ENCODE measurements around the gene NANS. TPM values are rescaled to one million over a fixed set of nuclear protein-coding genes. Genes with fewer than 3 reads are reported as not detected.
A peak's percentile ranks its signal among the peaks of the same experiment; 100 is the strongest.
"Not testable (repeated sequence)": the region's sequence is repeated elsewhere in the genome, so short reads cannot be mapped to it uniquely, and the experiment has no call there.

The NANS gene
- total RNA-seq, 2 experiments from 2014 or later = 30.0 to 31.1 TPM

DNA sequence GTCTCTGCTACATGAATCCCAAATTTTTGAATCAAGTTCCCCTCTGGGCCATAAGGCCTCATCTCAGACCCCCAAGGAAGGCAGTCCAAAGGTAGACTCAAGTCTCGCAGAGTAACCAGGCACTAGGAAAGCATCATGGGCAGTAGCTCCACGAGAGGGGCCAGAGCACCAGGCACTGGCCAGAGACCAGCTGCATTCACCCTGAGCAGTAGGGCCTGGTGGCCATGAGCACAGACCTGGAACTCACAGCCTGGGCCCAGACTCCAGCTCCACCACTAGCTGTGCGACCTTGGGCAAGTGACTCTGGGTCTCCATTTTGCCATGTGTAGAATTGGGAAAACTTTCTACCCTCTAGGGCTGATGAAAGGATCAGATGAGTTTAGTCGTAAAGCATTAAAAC lies 28.5 kb downstream of the NANS start:
- H3K4me1 Mint-ChIP-seq = peaks cover 34% of the 10 kb centered on the region
- DNase-seq (no peak), ATAC-seq (ENCODE audit: low read depth) (no peak)
- H3K4me3 Mint-ChIP-seq = no peak overlapping the region
- H3K27me3 Mint-ChIP-seq = no peaks in the 10 kb centered on the region
- POLR2A ChIA-PET = interaction anchor here (1.3 kb wide), 1 partner anchor 24 kb away, joined by 4 read pairs; no protein-coding TSS in a partner anchor
- peaks cover 26% of the 10 kb centered on the region for H3K36me3 Mint-ChIP-seq
- H3K9me3 Mint-ChIP-seq = no peaks in the 10 kb centered on the region
- no peak overlapping the region for H3K27ac Mint-ChIP-seq

DNA sequence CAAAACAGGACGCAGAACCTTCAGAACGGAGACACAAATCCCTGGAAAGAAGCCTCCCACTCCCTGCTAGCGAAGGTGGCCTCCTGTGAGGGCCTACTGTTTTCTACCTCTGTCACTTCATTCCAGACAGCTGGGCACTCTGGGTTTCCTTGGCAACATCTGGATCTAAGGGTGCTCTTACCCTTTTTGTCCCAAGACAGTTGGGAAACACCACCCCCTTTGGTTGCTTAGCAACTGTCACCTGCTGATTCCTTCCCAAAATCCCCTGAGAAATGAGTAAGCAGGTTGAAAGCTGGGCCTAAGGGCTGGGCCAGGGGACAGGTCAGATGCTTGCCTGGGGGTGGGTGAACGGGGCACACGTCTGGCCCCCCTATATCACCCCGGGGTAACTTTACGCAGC lies 29.4 kb downstream of the NANS start:
- POLR2A ChIA-PET = interaction anchor here (1.3 kb wide), 1 partner anchor 23 kb away, joined by 4 read pairs; no protein-coding TSS in a partner anchor
- no peak overlapping the region for H3K27ac Mint-ChIP-seq
- H3K4me3 Mint-ChIP-seq = no peak overlapping the region
- peaks cover 34% of the 10 kb centered on the region for H3K4me1 Mint-ChIP-seq
- peaks cover 29% of the 10 kb centered on the region for H3K36me3 Mint-ChIP-seq
- no peaks in the 10 kb centered on the region for H3K9me3 Mint-ChIP-seq
- ATAC-seq (ENCODE audit: low read depth) (no peak), DNase-seq (no peak)
- no peaks in the 10 kb centered on the region for H3K27me3 Mint-ChIP-seq

DNA sequence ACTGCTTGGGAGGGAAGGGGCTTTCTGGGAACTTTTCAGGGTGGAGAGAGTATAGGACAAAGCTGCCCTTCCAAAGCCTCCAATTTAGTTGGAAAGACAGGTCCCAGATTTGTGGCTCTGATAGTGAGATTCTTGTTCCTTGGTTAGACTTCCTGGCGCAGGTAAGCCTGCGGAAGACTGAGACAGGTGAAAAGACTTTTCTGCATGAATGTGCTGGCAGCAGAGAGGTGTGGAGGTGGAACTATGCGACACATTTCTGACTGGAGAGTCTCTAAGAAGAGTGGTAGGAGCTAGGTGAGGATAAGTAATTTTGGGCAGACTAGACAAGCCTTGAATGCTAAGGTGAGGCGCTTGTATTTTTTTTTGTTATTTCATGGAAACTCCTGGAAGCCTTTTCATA lies 29.9 kb downstream of the NANS start:
- Mint-ChIP-seq H3K4me1 (peaks cover 31% of the 10 kb centered on the region), H3K27me3 (no peaks in the 10 kb centered on the region), H3K27ac (peak overlapping the region; percentile 43), H3K36me3 (peaks cover 29% of the 10 kb centered on the region), H3K4me3 (no peak overlapping the region), H3K9me3 (no peaks in the 10 kb centered on the region)
- POLR2A ChIA-PET = no interaction called here
- DNase-seq (no peak), ATAC-seq (ENCODE audit: low read depth) (no peak)

GRCh38 chr9:98087420-98088354 lies 31.2 kb downstream of the NANS start:
- H3K27ac Mint-ChIP-seq = peak overlapping the region; percentile 37
- no peaks in the 10 kb centered on the region for H3K27me3 Mint-ChIP-seq
- POLR2A ChIA-PET = interaction anchor here (1.2 kb wide), 1 partner anchor 10 kb away, joined by 3 read pairs; no protein-coding TSS in a partner anchor

GRCh38 chr9:98090674-98091073 lies 34.1 kb downstream of the NANS start:
- not testable (repeated sequence) for H3K9me3 Mint-ChIP-seq; H3K4me3 Mint-ChIP-seq; DNase-seq; H3K27me3 Mint-ChIP-seq; H3K27ac Mint-ChIP-seq; ATAC-seq (ENCODE audit: low read depth)
- POLR2A ChIA-PET = interaction anchor here (2.1 kb wide), 1 partner anchor 11 kb away, joined by 7 read pairs; no protein-coding TSS in a partner anchor
- Mint-ChIP-seq H3K36me3 (peaks cover 33% of the 10 kb centered on the region), H3K4me1 (peaks cover 15% of the 10 kb centered on the region)

More at GRCh38 chr9:98087420-98088354, 31.2 kb downstream of the NANS start:
- Mint-ChIP-seq H3K4me1 (peaks cover 23% of the 10 kb centered on the region), H3K36me3 (peaks cover 28% of the 10 kb centered on the region), H3K4me3 (no peak overlapping the region), H3K9me3 (no peaks in the 10 kb centered on the region)
- DNase-seq = no peak
- no peak for ATAC-seq (ENCODE audit: low read depth)

DNA sequence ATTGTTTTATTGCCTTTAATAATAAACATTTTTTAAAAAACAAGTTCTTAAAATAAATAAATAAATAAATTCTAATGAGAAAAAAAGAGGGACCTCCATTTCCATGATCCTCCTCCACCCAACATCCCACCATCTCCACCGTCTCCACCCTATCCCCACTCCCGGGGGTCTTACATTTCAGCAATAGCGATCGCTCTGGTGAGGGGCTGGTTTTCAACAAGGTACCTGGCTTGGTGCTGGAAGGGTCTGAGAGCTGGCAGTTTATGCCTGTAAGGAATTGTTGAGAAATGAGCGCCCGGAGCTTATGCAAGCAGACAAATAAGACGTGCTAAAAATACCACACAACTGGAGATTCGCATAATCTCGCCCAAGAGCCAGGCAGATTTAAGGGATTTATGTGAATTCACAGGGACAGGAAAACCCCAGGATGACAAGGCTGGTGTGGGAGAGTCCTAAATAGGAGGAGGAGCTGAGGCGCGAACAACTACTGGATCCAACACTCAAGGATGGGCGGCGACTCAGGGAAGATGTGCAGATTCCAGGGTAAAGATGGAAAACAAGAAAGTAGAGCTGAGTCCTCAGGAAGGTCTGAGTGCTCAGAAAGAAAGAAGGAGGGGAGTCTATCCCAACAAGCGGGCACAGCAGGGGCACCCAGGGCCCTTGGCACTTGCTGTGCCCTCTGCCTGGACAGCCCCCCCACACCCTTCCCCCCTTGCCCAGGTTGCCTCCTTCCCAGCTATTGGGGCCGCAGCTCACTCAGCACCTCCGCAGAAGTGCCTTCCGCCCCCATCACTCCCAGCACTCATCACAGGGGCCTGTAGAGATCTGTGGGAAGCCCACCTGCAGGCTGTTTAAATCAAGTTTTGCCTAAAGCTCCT lies 35.4 kb downstream of the NANS start:
- POLR2A ChIA-PET = interaction anchor here (0.8 to 2.1 kb wide), 2 partner anchors 8 to 10 kb away, joined by 3 to 7 read pairs; no protein-coding TSS in a partner anchor
- Mint-ChIP-seq H3K36me3 (peaks cover 28% of the 10 kb centered on the region), H3K27ac (no peak overlapping the region), H3K4me1 (peaks cover 11% of the 10 kb centered on the region), H3K27me3 (no peaks in the 10 kb centered on the region), H3K9me3 (no peaks in the 10 kb centered on the region), H3K4me3 (no peak overlapping the region)
- DNase-seq (no peak), ATAC-seq (ENCODE audit: low read depth) (no peak)

DNA sequence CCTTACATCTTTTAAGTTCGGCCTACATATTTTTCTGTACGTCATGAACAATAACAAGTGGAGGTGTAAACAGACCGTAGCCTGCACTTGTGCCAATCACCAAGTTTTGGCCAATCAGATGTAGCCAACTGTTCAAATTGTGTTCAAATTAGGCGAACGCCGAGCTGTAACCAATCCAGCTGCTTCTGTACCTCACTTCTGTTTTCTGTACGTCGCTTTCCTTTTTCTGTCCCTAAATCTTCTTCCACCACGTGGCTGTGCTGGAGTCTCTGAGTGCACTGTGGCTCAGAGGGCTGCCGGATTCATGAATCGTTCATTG lies 36.0 kb downstream of the NANS start:
- Mint-ChIP-seq H3K36me3 (peaks cover 32% of the 10 kb centered on the region), H3K27ac (peak overlapping the region; percentile 30), H3K9me3 (no peaks in the 10 kb centered on the region), H3K4me3 (no peak overlapping the region), H3K27me3 (no peaks in the 10 kb centered on the region), H3K4me1 (peaks cover 15% of the 10 kb centered on the region)
- POLR2A ChIA-PET = interaction anchor here (2.1 kb wide), 1 partner anchor 9 kb away, joined by 7 read pairs; no protein-coding TSS in a partner anchor
- ATAC-seq (ENCODE audit: low read depth) (no peak), DNase-seq (no peak)

DNA sequence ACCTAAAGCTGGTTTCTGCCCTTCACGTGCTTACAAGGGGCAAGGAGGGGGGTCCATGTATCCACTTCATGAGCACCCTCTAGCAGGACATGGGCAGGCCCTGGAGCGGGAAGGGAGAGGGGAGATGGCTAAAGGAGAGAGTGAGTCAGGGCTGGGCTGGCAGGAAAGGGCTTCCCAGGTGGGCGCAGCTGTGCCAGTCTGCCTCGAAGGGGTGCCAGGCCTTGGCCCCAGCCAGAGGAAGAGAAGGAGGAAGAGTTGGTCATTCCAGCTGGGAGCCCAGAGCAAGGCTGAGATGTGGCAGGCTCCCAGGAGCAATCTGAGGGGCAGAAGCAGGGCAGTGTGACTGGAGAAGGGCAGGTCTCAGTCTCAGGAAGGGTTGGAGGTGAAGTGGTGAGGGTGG lies 37.8 kb downstream of the NANS start:
- no peaks in the 10 kb centered on the region for H3K27me3 Mint-ChIP-seq
- DNase-seq (no peak), ATAC-seq (ENCODE audit: low read depth) (no peak)
- H3K4me1 Mint-ChIP-seq = peaks cover 19% of the 10 kb centered on the region
- POLR2A ChIA-PET = no interaction called here
- no peaks in the 10 kb centered on the region for H3K9me3 Mint-ChIP-seq
- peaks cover 37% of the 10 kb centered on the region for H3K36me3 Mint-ChIP-seq
- H3K27ac Mint-ChIP-seq = peak overlapping the region; percentile 43
- H3K4me3 Mint-ChIP-seq = no peak overlapping the region

- H3K27ac Mint-ChIP-seq = no peak overlapping the region
- no peak for DNase-seq
- peaks cover 20% of the 10 kb centered on the region for H3K4me1 Mint-ChIP-seq
- no peaks in the 10 kb centered on the region for H3K27me3 Mint-ChIP-seq
- H3K36me3 Mint-ChIP-seq = peaks cover 35% of the 10 kb centered on the region
- POLR2A ChIA-PET = no interaction called here
- ATAC-seq (ENCODE audit: low read depth) = no peak
- H3K9me3 Mint-ChIP-seq = no peaks in the 10 kb centered on the region
- no peak overlapping the region for H3K4me3 Mint-ChIP-seq
Measured at GRCh38 chr9:98094851-98095250, 38.3 kb downstream of the NANS start.

- no peak overlapping the region for H3K27ac Mint-ChIP-seq
- H3K4me1 Mint-ChIP-seq = peaks cover 25% of the 10 kb centered on the region
- no peaks in the 10 kb centered on the region for H3K9me3 Mint-ChIP-seq
- ATAC-seq (ENCODE audit: low read depth) (no peak), DNase-seq (peak; percentile 10)
- peaks cover 34% of the 10 kb centered on the region for H3K36me3 Mint-ChIP-seq
- no peaks in the 10 kb centered on the region for H3K27me3 Mint-ChIP-seq
- POLR2A ChIA-PET = no interaction called here
- no peak overlapping the region for H3K4me3 Mint-ChIP-seq
Measured at GRCh38 chr9:98095401-98095800, 38.9 kb downstream of the NANS start.

DNA sequence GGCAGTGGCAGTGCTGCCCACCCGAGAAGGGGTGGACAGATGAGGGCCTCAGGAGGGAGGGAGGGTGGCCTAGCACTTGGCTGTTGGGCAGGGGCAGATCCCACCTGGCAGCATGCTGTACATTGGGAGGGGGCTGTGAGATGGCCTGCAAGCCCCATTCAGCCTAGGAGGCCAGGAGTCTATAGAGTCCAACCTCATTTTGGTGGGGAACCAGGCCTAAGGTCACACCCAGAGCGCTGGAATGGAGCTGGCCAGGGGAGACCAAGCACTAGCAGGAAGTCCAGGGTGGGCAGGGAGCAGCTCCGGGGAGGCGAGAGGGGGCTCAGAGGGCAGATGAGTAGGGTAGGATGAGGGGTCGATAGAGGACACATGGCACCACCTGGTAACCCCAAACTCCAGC lies 39.6 kb downstream of the NANS start:
- H3K4me1 Mint-ChIP-seq = peaks cover 30% of the 10 kb centered on the region
- H3K27me3 Mint-ChIP-seq = no peaks in the 10 kb centered on the region
- H3K36me3 Mint-ChIP-seq = peaks cover 32% of the 10 kb centered on the region
- POLR2A ChIA-PET = no interaction called here
- ATAC-seq (ENCODE audit: low read depth) (no peak), DNase-seq (peak; percentile 19)
- no peak overlapping the region for H3K4me3 Mint-ChIP-seq
- H3K9me3 Mint-ChIP-seq = no peaks in the 10 kb centered on the region
- H3K27ac Mint-ChIP-seq = peak overlapping the region; percentile 70

GRCh38 chr9:98097836-98098235 lies 41.3 kb downstream of the NANS start:
- DNase-seq (peak; percentile 10), ATAC-seq (ENCODE audit: low read depth) (no peak)
- Mint-ChIP-seq H3K4me1 (peaks cover 38% of the 10 kb centered on the region), H3K4me3 (no peak overlapping the region), H3K27me3 (no peaks in the 10 kb centered on the region), H3K9me3 (no peaks in the 10 kb centered on the region), H3K27ac (peak overlapping the region; percentile 55), H3K36me3 (peaks cover 33% of the 10 kb centered on the region)
- POLR2A ChIA-PET = interaction anchor here (0.8 to 0.9 kb wide), 2 partner anchors 11 to 12 kb away, joined by 3 read pairs; no protein-coding TSS in a partner anchor

- Mint-ChIP-seq H3K9me3 (no peaks in the 10 kb centered on the region), H3K36me3 (peaks cover 32% of the 10 kb centered on the region), H3K27me3 (no peaks in the 10 kb centered on the region), H3K27ac (peak overlapping the region; percentile 36), H3K4me3 (no peak overlapping the region), H3K4me1 (peaks cover 47% of the 10 kb centered on the region)
- POLR2A ChIA-PET = interaction anchor here (3.2 to 6.2 kb wide), 2 partner anchors 19 to 157 kb away, joined by 26 to 125 read pairs; partner anchors contain the start of genes TBC1D2 and TRIM14
- no peak for DNase-seq
- no peak for ATAC-seq (ENCODE audit: low read depth)
Measured at GRCh38 chr9:98099346-98099745, 42.8 kb downstream of the NANS start.
